Measurements from ENCODE around the gene KLLN. TPM values are rescaled to one million over a fixed set of nuclear protein-coding genes. Genes with fewer than 3 reads are reported as not detected.
A peak's percentile ranks its signal among the peaks of the same experiment; 100 is the strongest.

KLLN gene
- total and polyA plus RNA-seq, 2 of the 8 experiments (the other 6 are each of a cell fraction or from before 2014, with no cell fraction given) = 0.24 to 0.73 TPM

DNA sequence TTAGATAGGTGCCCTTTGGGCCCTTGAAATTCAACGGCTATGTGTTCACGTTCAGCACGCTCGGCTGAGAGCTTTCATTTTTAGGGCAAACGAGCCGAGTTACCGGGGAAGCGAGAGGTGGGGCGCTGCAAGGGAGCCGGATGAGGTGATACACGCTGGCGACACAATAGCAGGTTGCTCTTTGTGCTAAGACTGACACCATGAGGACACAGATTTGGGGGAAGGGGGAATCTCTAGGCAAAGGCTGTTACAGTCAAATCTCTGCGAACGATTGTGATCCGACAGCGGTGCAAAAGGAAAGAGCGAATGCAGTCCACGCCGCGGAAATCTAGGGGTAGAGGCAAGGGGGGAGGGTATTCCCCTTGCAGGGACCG, 667 bp downstream of the KLLN start:
- DNase-seq (ENCODE audit: low read depth in 1 of 2, low spot score in 2 of 2) (no peak), FAIRE-seq (no peak)
- Histone ChIP-seq H3K9me3 (ENCODE audit: insufficient read depth in 2 of 2, low read depth in 1 of 2, low read length in 1 of 2) (no peaks in the 10 kb centered on the region), H3K4me2 (ENCODE audit: insufficient read depth in 1 of 2, low read depth in 2 of 2, low read length in 2 of 2) (peak overlapping the region; percentile 78 to 98), H4K5ac (ENCODE audit: insufficient read length, low read depth, low read length) (peak overlapping the region; percentile 80), H2BK5ac (ENCODE audit: low read depth, low read length) (peak overlapping the region; percentile 90), H3K14ac (ENCODE audit: insufficient read length) (peak overlapping the region; percentile 3), H3K36me3 (ENCODE audit: control insufficient read depth in 2 of 4, insufficient read depth in 4 of 4, low read length in 3 of 4) (no peaks in the 10 kb centered on the region; a peak in 1 of 8 replicates), H3K4ac (replicated peaks; ENCODE audit: insufficient read length, low read depth, low read length) (no peak overlapping the region), H3K4me1 (replicated peaks in 1 of 4; ENCODE audit: control insufficient read depth in 3 of 4, insufficient read depth in 4 of 4, low read length in 3 of 4) (peaks cover 0 to 6% (median 1%) of the 10 kb centered on the region in 4 experiments; a peak in 4 of 7 replicates), H2AFZ (ENCODE audit: low read length) (0 out of 2 replicates have a peak overlapping the region, but pooled peaks have one; percentile 18), H4K20me1 (replicated peaks in 1 of 2; ENCODE audit: control insufficient read depth in 1 of 2, insufficient read depth in 2 of 2, low read length in 2 of 2) (peaks cover 11 to 15% of the 10 kb centered on the region in 2 experiments), H4K8ac (ENCODE audit: extremely low read depth, insufficient read depth, low read length) (peak overlapping the region; percentile 92; the same call in 1 of the 2 replicates), H3K27ac (ENCODE audit: low read depth, low read length) (peak overlapping the region; percentile 92), H3K4me3 (ENCODE audit: extremely low read depth in 1 of 4, insufficient read depth in 2 of 4, low read depth in 3 of 4, low read length in 4 of 4) (peak overlapping the region; percentile 83 to 96 (median 90)), H4K91ac (replicated peaks; ENCODE audit: insufficient read length, low read length) (peak overlapping the region; percentile 32), H2BK15ac (ENCODE audit: low read length) (peak overlapping the region; percentile 34; the same call in 1 of the 2 replicates), H2BK120ac (replicated peaks; ENCODE audit: low read depth, low read length) (no peak overlapping the region), H3K23ac (ENCODE audit: insufficient read length) (no peak overlapping the region), H3K79me1 (ENCODE audit: low read depth, low read length) (no peaks in the 10 kb centered on the region), H2AK5ac (ENCODE audit: low read depth, low read length) (peak overlapping the region; percentile 79; the same call in 1 of the 2 replicates), H2BK20ac (ENCODE audit: low read length) (no peak overlapping the region), H3K18ac (ENCODE audit: extremely low read depth, low read length) (peak overlapping the region; percentile 99), H3K79me2 (ENCODE audit: control insufficient read depth in 1 of 2, insufficient read depth in 2 of 2, low read length in 2 of 2) (peaks cover 18 to 36% of the 10 kb centered on the region in 2 experiments), H3K27me3 (replicated peaks in 1 of 4; ENCODE audit: control insufficient read depth in 3 of 4, extremely low read depth in 1 of 4, insufficient read depth in 3 of 4, low read length in 3 of 4) (no peaks in the 10 kb centered on the region), H3K56ac (replicated peaks; ENCODE audit: insufficient read length, low read depth, low read length) (peak overlapping the region; percentile 89), H3K23me2 (ENCODE audit: low read depth, low read length) (peaks cover 24% of the 10 kb centered on the region), H2BK12ac (ENCODE audit: low read depth, low read length) (peak overlapping the region; percentile 85), H3K9ac (replicated peaks in 1 of 4; ENCODE audit: extremely low read depth in 1 of 4, low read depth in 3 of 4, low read length in 3 of 4) (peak overlapping the region; percentile 60 to 97 (median 94))
- ChIA-PET POLR2A (ENCODE audit: partially characterized antibody) (interaction anchor here (0.5 to 4.4 kb wide), 30 partner anchors 10 to 1019 kb away, joined by 3 to 24 read pairs (median 4); partner anchors contain the start of genes ATAD1 and RNLS), CTCF (ENCODE audit: partially characterized antibody) (interaction anchor here (0.7 to 3.8 kb wide), 9 partner anchors 9 to 661 kb away, joined by 3 to 19 read pairs (median 3); partner anchors contain the start of gene ATAD1)
- 2% methylated on average over 21 of the region's 21 CpGs; no CpG with 5 or more reads in 1 of the 2 experiments for WGBS, 2 experiments (ENCODE audit: extremely low coverage in 1 of 2, insufficient coverage in 1 of 2, insufficient read length in 1 of 2, insufficient replicate concordance in 2 of 2, low coverage in 1 of 2, low lambda C conversion rate in 2 of 2, missing lambda C conversion rate in 1 of 2)
- TF ChIP-seq PHF8 (conservative IDR thresholded peaks at IDR 0.05; ENCODE audit: low read depth, low read length) (peak; percentile 17; the same call in 1 of the 2 replicates), SRF (IDR thresholded peaks at IDR 0.05; ENCODE audit: low read depth, low read length) (no peak), SP4 (IDR thresholded peaks at IDR 0.05; ENCODE audit: low read length) (no peak; the same call in 1 of the 2 replicates), CTBP2 (IDR thresholded peaks at IDR 0.05; ENCODE audit: borderline replicate concordance, insufficient read depth, insufficient read length, low read length) (no peak), TAF7 (optimal IDR thresholded peaks at IDR 0.05; ENCODE audit: borderline replicate concordance, low read depth, low read length) (no peak), RFX5 (IDR thresholded peaks at IDR 0.05; ENCODE audit: borderline replicate concordance, low read depth, low read length) (no peak), RBBP5 (IDR thresholded peaks at IDR 0.05; ENCODE audit: borderline replicate concordance, low read depth, low read length) (no peak), POLR2A (IDR thresholded peaks at IDR 0.05; ENCODE audit: control extremely low read depth in 1 of 2, low read depth in 2 of 2, low read length in 2 of 2) (peak in 1 of 2 experiments; percentile 32; a peak in 2 of 3 replicates), SAP30 (IDR thresholded peaks at IDR 0.05; ENCODE audit: insufficient read depth, insufficient replicate concordance, low read length) (peak; percentile 99), CHD1 (IDR thresholded peaks at IDR 0.05; ENCODE audit: low read depth, low read length) (no peak), CHD2 (IDR thresholded peaks at IDR 0.05; ENCODE audit: low read length) (no peak), ZNF274 (IDR thresholded peaks at IDR 0.05; ENCODE audit: borderline replicate concordance, extremely low read depth, low read length) (no peak), GABPA (IDR thresholded peaks at IDR 0.05; ENCODE audit: borderline replicate concordance, insufficient read depth, low read length) (no peak)
